Measurements from ENCODE around the gene KCNH1.
"Not testable (repeated sequence)": the region's sequence is repeated elsewhere in the genome, so short reads cannot be mapped to it uniquely, and the experiment has no call there.

The KCNH1 gene

DNA sequence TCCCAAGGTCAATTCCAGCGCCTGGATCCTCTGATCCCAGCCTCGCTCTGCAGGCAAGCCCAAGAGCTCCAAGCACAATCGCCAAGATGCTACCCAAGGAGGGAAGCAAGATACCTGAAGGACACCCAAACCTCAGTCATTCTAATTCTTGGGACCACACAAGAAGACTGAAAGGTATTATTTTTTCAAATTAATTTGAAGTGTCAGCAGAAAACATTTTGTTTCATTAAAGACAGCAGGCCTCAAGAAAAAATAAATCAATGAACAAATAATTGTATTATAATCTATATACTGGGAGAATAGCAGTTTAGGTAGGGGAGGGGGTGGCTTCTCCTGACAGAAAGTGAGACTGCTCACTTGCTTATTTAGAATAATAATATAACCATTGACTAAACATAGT lies 457.4 kb downstream of the KCNH1 start:
- no peak for DNase-seq

DNA sequence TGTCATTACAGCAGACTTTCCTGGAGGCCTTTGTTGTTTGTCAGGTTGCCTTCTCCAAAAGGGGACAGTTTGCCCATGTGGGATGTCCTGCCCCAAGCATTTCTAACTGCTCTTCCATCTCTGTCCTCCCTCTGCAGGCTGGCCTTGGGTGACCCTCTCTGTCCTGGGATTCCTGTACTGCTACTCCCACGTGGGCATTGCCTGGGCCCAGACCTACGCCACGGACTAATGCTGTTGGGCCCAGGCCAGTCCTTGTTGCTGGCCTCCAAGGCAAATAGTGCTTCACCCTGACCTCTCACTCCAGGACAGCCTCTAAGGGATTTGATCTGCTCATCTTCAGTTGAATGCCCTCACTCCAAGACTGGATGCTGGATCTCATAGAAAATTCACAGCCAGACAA lies 459.8 kb downstream of the KCNH1 start:
- DNase-seq = no peak

DNA sequence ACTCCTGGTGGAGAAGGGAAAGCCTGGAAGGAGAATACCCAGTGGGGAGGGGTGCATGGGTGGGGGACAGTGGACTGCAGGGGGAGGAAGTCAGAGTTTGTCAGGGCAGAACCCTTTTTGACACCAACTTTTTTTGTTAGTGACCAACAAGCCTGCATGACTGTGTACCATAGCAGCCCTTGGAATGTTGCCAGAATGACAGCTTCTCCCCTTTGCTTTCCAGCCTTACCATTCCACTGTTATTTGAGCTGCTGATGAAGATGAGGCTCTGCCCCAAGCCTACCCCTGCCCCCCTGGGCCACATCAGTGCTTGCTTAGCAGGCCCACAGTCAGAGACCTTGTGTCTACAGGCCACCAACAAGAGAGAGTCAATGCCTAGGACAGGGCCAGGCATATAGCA lies 464.0 kb downstream of the KCNH1 start:
- no peak for DNase-seq

DNA sequence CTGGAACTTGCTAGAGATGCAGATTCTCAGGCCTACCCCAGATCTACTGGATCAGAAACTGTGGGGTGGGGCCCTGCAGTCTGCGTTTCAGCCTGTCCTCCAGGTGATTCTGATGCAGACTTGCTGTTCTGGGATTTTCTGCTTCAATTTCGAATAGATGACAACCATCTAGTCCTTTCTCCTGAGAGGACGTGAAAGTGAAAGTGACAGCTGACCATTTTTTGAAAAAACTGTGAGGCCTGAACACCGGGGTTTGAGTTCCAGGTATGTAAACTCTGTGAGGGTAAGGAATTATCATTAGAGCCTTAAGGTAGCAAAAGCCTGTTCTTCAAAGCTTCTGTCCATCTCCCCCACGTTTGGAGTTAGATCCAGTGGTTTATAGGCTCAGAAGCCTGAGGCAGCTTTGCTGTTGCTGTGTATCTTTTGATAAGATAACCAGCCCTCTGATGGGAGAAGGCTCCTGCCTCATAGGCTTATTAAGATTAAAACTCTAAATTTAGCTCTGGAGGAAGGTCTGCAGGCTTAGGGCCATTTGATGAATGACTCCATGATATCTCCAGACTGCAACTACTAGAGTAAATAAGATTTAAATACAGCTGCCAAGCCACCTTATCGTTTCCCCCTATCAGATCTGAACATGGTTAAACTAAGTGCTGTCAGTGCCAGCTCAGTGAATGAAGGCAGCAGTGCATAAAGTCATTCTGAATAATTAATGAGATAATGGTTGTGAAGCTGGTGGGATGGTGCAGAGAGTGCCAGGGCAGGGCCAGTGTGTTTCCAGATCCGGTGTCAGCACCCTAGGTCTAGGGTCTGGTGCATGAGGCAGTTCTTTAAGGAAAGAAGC lies 470.0 kb downstream of the KCNH1 start:
- DNase-seq = no peak

DNA sequence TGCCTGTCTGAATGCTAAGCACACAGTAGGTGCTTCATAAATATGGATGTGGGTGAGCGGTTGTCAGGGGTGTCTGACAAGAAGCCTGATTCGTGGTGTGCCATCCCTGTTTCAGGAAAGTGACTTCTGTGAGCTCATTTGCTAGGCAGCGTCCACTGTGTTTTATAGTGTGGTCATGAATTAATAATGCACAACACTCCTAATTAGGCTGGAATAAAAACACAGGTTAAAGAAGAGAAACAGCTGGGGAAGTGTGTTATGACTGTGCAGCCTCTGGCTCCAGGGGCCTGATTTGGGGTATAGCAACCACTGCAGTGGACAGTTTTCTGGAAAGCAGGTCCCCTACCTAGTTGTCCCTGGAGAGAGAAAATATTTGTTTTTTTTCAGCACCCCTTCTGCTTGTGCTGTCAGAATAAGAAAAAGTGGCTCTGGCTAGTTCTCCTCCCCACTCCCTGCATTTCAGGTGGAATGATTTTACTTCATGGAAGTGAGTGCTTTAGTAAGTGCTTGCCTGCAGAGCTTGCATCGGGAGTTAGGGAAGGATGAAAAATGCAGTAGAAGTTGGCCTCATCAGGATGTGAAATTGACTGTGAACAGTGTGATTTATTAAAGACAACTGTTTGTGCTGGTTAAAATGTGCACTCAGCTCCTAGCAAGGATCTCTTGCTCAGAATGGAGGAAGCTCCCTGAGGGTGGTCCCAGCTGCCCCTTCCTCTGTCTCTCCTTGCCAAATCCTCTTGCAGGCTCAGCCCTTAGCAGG lies 471.5 kb downstream of the KCNH1 start:
- no peak for DNase-seq

DNA sequence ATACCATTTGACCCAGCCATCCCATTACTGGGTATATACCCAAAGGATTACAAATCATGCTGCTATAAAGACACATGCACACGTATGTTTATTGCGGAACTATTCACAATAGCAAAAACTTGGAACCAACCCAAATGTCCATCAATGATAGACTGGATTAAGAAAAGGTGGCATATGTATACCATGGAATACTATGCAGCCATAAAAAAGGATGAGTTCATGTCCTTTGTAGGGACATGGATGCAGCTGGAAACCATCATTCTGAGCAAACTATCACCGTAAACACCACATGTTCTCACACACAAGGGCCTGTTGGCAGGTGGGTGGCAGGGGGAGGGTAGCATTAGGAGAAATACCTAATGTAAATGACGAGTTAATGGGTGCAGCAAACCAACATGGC lies 472.4 kb downstream of the KCNH1 start:
- DNase-seq = not testable (repeated sequence)

DNA sequence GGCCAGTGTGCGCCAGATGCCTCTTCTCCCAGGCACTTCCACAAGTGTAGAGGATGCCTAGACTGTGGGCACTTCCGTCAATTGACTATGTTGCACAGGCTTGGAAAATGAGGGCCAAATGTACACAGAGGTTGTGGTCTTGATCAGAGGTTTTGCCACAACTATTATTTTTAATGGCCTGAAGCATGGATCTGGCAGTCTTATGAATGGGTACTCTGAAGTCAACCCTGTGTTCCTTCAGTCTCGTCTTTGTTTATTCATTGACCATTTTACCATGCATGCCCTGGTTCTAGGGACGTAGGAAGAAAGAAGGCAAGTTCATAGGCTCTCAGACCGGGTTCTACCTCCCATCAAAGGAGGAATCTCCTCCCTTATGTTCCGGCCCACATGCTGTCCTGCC lies 476.1 kb downstream of the KCNH1 start:
- no peak for DNase-seq

DNA sequence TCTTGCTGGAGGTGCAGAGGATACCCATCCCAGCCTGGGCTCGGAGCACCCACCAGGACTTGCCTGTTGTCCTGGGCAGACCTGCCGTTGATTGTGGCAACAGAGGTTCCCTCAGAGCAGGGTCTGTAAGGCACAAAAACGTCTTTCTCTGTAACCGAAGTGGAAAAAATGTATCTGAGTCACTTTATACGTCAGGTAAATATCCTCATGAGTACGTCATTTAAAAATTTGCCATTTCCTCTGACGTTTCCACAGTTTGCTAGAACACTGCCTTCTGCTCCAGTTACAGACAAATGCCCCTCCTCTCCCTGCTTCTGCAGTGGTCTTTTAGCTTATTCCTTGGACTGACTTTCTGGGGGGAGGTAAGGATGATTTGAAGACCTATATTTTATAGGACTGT lies 478.4 kb downstream of the KCNH1 start:
- no peak for DNase-seq

DNA sequence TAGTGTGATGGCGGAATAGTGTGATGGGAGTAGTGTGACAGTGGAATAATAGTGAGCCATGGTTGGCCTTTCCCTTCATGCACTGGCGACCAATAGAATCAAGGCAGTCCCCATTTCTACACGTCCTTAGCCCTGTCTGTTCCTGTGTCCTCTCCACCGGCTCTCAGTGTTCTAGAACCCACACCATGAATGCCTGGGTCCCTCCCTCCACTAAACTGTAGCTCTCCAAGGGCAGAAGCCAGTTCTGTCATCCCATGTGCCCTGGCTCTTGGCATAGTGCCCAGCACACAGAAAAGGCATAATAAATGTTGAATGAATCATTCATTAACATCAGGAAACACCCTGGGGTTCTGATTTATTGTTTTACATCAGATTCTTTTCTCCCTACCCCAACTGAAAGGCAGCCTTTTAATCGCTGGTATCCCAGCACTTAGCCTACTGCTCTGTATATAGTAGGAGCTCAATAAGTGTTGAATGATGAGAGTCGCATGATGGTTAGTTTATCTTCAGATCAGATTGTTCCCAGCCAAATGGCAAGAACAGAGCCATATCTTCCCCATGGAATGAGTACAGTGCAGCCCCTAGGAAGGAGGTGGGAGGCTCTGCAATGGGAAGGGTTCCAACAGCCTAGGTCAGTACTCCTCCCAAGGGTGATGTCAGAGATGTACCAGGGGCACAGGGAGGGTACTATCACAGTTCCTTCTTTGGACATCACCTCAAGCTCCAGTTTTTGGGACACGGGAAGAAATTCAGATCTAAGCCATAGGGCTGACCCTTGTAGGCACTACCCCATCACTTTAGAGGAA lies 479.6 kb downstream of the KCNH1 start:
- DNase-seq = no peak

DNA sequence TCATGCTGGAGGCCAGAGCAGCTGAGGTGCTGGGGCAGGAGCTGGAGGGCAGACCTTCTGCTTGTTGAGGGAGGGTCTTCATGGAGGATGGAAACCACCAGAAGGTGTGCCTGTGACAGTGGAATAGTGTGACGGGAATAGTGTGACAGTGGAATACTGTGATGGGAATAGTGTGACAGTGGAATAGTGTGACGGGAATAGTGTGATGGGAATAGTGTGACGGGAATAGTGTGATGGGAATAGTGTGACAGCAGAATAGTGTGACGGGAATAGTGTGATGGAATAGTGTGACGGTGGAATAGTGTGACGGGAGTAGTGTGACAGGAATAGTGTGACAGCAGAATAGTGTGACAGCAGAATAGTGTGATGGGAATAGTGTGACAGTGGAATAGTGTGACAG lies 480.2 kb downstream of the KCNH1 start:
- no peak for DNase-seq

DNA sequence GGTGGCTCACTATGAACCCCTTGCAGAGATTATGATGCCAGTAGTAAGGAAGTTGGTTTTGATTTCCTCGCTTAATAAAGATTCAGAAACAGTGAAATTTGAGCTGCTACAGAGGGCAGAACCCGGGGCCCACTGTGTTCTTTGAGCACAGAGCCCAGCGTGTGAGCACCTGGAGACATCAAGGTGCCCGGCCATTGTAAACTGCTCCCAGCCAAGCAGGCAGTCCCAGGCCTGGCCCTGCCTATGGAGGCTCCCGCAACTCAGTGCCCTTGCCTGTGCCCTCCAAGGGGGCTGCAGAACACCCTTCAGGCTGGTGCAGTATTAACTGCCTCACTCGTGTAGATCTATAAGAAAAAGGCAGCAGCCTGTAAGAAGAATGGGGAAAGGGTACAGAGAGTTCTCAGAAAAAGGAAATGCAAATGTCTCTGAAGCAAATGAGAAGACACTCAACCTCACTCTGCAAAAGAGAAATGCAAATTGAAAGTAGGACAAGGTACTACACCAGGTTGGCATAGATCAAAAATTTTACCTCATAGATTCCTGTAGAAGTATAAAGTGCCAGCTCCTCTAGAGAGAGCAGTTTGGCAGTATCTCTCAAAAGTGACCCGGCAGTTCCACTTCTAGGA lies 481.5 kb downstream of the KCNH1 start:
- DNase-seq = no peak

DNA sequence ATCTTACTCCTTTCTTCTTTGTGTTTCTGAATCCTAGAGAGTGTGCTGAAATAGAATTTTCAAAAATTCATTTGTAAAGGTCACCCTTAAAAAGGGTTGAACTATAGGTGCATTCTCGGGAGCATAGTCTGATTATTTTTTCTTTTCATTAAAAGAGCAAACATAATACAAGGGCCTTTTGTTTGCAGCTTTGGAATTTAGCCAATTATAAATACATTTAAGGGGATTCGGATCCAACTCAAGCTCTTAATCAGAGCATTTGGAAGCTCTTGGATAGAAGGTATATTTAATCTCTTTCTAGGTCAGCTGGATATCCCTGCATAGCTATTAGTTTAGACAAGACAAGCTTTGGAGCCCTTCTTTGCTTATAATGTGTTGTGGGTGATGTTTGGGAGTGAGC lies 483.5 kb downstream of the KCNH1 start:
- no peak for DNase-seq

DNA sequence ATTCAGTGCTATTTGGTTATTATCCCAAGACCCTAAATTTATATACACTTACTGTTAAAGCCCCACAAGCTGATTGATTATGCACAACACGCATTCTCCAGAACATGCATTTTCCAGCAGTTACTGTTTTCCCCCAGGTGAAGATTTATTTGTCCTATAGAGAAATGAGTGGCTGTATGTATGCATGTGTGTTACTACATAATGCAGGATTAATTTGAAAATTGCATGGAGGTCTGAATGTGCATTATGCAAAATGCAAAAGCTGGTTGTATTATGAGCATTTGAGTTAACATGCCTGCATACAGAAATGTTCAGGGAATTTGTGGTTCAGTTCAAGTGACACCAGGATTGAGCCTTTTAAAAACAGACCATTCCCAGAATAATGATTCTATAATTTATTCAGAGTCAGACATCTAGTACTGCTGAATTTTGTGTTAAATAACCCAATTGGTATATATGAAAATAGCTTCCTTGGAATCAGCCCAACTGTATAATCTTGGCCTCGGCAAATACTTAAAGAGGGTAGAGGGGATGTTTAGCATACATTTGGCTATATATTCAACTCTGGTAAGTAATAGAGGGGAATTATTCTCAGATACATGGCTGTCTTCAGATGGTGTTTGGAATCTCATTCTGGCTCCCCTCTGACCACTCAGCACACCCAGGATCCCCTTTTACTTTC lies 485.2 kb downstream of the KCNH1 start:
- no peak for DNase-seq

DNA sequence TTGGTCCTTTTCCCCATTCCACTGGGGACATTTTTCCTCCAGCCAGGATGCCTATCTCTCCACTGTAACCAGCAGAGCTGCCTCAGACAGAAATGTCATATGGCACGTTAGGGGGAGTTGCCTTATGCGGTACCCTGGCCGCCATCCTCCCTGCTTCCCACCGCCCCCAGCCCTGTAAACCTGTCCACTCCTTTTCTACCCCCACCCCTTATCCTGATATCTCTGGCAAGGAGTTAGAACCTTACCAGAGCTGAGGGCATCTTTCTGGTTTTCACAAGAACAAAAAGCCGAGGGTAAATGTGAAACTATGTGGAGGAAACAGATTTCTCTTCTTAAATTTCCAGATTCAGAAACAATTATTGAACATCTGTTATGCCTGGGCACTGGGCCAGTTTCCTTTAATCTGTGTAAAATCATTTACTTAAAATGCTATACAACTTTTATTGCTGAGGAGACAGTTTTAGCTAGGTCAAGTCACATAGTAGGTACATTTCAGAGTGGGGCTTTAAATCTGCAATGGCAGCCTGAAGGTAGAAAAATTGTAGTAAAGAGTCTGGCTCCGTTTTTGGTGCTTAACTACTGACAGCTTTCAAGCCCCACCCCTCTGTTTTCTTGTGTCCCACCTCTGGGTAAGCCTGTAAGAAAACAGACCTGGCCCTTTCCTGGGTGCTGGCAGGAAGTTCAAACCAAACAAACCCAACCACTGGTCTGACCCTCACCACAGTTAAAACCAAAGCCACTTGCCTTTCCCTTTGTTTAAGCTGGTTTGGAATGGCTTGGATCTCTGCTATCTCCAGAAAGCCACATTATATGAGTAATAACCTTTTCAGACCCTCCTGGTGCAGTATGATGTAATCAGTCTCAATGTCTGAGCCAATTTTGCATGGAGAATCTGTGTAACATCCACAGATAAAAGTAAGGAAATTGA lies 486.3 kb downstream of the KCNH1 start:
- no peak for DNase-seq

DNA sequence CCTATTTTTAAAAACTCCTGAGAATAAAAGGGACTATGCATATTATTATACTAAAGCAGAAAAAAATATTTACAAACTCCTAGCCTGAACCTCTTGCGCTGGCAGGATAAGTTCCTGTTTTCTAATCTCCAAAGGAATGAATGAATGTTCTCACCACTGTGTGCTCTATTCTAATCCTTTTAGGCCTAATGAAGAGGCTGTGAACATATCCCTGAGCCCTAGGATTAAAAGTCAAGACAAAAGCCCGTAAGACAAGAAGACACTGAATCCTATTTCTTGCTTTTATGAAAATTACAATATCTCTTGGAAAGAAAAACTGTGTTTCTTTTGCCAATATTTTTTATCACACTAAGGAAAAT lies 487.7 kb downstream of the KCNH1 start:
- no peak for DNase-seq

DNA sequence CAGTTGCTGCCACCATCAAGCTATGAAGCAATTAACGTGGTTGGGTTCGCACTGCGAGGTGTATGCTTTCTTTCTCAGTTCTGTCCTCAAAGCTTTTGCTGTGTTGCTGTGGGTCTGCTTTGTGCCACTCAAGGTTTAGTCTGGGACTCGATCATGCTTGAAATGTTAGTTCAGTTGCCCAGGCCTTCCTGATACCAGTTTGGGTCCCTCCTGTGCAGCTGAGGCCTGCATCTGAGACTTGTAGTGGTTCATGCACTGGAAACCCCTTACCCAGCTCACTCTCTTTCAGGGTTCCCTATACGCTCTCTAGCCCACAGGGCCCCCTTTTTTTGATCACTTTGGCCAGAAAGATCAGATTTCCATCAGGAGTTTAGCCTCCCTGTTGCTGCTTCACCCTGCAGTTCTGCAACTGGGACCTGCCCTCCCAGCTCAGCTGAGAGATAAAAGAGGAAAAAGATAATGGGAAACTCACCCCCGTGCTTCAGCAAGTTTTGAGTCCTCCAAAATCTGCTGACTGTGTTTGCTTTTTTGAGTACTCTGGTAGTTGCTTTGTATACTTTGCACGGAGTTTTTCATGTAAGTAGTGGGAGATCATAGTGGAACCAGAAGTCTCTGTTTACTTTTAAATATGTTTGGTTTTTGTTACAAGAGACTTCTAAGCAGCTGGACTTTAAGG lies 488.2 kb downstream of the KCNH1 start:
- no peak for DNase-seq

DNA sequence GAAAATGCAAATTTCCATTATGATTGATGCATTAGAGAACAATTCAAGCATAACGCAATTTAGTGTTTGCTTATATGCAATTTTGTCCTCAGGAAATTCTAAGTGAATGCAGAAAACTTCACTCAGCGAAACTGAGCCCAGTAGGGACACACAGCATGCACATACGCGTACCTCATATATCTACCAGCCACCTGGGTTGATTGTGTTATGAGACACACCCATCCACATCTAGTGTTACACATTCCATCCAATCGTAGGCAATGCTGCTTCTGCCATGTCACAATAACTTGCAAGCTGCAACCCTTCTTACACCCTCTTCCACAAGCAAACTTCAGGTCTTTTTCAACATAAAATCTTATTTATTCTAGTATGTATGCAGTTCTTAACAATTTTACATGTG lies 492.4 kb downstream of the KCNH1 start:
- DNase-seq = no peak

DNA sequence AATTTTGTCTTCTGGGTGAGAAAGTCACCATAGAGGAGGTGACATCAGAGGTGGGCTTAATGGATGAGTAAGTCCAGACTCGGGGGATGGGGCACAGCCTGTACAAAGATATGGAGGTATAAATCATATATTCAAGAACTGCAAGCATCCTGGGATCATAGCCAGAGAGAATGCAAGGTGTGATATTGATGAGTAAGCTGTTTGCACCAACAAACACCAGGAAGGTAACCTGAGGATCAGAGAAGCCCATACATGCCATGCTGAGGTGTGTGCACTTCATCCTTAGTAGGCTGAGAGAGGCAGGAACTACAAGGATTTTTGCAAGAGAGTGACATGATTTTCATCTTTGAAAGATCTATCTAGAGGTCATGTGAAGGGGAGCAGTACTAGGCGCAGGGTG lies 498.8 kb downstream of the KCNH1 start:
- DNase-seq = no peak

DNA sequence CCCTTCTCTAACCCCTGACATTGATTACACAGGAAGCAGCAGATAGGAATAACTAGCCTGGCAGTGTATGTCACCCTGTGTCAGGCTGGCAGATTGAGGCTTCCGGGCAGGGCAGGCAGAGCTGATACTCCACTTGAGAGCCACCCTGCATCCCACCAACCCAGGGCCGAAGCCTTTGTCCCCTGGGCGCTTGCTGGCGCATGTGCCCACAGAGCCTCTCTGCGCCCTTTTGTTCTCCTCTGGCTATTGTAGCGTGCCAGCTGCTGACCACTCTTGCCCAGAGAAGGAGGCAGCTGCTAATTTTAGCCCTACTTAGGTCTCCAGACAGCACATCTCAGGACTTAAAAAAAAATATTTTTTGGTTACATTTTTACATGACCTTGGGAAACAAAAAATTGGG lies 500.3 kb downstream of the KCNH1 start:
- DNase-seq = no peak

DNA sequence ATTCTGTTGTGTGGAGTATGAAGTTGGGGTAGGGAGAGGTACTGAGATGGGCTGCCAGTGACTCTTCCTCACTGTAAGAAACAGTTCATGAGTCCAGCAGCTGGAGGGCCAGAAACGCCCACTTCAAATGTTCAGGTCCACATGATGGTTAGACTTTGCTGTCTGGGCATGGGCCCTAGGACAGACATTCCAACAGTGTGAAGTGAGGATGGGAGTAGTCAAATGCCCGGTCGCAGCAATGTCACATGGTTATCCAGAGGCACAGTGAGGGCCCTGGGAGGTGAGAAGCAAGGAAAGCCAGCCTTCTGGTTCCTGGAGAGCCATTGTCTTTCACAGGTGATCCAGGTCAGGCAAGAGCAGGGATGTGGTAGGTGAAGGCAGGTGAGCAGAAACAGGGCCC lies 500.8 kb downstream of the KCNH1 start:
- no peak for DNase-seq

DNA sequence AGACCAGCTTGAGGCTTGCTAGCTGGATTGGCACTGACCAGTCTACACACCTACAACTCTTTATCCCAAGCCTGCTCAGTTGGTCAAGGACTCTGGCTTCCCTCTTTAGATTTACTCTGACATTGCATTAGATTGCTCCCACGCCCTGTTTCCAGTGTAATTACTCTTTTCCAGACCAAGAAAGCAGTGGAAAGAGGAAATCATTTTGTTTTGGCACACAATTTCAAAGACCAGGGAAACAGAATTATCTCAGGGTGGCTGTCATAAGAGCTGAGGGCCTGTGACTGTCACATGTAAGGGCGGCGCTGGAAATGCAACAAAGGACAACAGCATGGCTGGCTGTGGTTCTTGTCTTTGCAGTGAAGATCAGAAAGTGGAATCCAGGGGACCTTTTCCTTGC lies 502.5 kb downstream of the KCNH1 start:
- DNase-seq = no peak

Measured in left hindlimb (tissue), 1 donor.